IPS-18c (cell line): ENCODE measurements around the gene FAM177A1.
A peak's percentile ranks its signal among the peaks of the same experiment; 100 is the strongest.

ENCODE experiments used
- H3K4me3 ChIP-seq: 2 replicates; pipeline ENCODE4 v1.7.0; 2013; ENCODE audit warnings: low read depth, mild to moderate bottlenecking, low read length, moderate library complexity; ENCODE audit not compliant: insufficient read depth
- H3K9me3 ChIP-seq: one replicate; pipeline ENCODE4 v1.6.1; 2013; ENCODE audit warnings: mild to moderate bottlenecking, low read length, moderate library complexity; ENCODE audit not compliant: control insufficient read depth, insufficient read depth

Gene FAM177A1

DNA sequence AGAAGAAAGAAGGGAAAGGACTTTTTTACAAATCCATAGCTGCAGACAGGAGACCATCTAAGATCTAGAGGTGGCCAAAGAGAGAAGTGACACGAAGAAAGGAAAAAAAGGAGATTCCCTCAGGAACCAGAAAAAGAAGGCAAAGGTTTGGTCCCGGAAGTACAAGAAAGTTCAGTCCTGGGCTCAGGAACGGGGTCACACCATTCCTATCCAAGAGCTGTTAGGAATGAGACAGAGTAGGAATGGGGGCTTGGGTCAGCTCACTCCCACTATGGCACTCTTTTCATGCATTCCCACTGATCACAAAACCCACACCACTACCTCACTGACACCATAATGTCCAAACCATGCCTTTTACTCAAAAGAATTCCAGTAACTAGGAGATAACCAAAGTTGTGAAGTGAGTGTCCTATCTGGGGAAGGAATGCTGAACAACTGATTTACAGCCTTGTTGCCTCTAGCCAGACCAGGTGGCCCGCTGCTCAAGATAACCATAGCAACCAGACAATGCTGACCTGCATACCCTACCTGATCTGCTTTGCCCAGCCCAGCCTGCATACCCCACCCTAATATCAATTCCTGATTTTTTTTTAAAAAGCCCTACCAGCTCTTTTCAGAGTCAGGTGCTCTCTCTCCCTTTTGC is 67.4 kb downstream of the FAM177A1 start:
- no peak overlapping the region for H3K4me3 ChIP-seq

DNA sequence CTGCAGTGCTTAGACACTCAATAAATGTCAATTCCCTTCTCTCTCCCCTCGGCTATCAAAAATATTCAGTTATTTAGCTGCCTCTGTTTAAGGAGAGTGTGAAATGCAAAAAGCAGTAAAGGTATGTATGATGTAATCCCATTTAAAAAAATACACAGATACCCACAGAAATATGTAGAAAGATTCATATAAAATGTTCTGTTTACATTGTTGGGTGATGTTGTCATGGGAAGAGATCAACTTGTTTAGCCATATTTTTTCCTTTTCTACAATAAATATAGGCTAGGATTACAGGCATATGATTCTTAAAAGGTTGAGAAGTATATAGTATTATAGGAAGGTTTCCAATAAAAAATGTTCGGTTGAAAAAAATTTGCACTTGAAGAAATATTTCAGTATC is 68.0 kb downstream of the FAM177A1 start:
- Histone ChIP-seq H3K9me3 (no peaks in the 10 kb centered on the region), H3K4me3 (no peak overlapping the region)

More for the DNA sequence above, 67.4 kb downstream of the FAM177A1 start:
- no peaks in the 10 kb centered on the region for H3K9me3 ChIP-seq

DNA sequence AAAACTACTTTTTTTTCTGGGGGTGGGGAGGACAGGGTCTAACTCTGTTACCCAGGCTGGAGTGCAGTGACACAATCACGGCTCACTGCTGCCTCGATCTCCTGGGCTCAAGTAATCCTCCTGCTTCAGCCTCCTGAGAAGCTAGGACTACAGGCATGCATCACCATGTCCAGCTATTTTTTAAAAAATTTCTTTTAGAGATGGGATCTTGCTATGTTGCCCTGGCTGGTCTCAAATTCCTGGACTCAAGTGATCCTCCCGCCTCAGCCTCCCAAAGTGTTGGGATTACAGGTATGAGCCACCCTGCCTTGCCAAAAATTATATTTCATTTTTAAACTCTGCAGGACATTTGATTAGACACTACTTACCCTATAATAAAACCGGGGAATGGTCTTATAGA is 70.2 kb downstream of the FAM177A1 start:
- no peak overlapping the region for H3K4me3 ChIP-seq
- H3K9me3 ChIP-seq, result no peaks in the 10 kb centered on the region

DNA sequence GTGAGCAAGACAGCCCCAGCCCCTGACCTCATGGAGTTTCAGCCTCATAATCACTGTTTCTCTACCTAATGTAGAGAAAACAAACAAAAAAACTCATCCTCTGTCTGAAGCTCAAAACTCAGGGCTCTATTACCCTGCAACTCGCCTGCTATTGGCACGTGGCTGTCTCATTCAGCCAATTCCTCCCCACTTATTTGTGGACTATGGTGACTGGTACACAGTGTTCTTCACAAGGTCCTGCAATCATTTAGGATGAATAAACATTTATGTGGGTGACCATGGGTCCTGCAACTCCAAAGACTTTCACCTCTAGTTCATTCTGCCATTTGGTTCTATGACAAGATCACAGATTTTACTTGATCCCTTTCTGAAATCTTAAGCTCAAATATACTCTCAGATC is 71.0 kb downstream of the FAM177A1 start:
- no peak overlapping the region for H3K4me3 ChIP-seq
- no peaks in the 10 kb centered on the region for H3K9me3 ChIP-seq

DNA sequence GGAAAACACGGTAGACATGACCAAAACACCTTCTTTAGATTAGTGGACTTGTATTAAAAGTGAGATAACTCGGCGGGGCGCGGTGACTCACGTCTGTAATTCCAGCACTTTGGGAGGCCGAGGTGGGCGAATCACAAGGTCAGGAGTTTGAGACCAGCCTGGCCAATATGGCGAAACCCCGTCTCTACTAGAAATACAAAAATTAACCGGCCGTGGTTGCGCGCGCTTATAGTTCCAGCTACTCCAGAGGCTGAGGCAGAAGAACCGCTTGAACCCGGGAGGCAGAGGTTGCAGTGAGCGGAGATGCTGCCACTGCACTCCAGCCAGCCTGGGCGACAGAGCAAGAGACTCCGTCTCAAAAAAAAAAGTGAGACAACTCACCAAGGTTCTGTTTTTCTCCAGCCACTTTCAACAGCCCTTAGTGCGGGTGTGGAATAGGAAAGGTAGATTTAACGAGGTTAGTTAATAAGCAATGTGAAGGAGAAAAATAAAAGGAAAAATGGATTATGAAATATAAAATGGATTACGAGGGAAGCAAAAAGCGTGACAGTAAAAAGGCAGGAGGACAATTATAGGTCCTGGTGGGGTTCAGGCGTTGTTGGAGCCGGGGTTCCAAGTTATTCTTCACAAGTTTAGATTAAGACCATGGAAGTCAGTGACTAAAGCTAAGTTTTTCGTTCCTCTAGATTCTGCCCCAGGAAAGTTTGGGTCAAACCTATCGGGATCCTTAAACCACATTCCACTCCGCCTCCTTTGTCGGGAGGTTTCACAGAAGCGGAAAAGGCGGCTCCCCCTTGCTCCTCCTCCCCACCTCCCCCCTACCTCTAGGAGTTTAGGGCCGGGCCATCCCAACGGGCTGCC is 75.2 kb downstream of the FAM177A1 start:
- H3K9me3 ChIP-seq, result no peaks in the 10 kb centered on the region
- peak overlapping the region; percentile 96 for H3K4me3 ChIP-seq

DNA sequence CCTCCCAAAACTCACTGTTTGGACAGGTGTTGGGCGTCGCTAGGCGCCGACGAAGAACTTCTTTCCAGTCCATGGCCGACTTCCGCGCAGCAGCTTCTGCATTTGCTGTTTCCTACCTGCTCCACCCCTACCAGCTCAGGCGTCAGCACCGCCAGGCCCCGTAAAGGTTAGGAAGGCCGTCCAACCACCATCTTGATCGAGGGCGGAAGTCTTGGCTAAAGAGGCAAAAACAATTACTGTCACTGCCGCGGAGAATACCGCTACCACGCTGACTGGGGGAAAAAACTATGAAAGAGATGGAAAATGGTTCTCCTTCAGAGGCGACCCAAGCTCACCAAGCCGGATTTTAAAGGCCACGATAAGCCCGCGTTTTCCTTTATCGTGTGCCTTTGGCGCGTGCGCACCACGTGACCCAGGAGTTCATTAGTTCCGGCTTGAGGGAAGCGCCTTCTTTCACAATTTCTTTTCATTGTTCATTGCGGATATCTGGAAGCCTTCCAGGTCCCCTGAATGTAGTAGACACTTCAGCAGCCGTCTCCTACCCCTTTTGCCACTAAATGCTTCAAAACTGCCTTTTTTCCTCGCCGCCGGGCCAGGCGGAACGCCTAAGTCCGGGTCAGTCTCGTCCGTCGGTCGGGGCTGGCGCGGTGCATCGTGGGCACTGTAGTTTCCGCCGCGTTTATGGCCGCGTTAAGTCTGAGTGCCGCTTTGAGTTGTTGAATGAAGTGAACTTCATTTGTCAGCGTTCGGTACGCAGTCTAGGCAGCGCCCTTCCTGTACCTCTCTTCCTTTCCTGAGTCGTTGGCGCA is 76.0 kb downstream of the FAM177A1 start, which contains the start of the genes PPP2R3C and PRORP:
Gene PPP2R3C (minus strand): TSS at position 104 of the 809 bp plus-strand sequence. CDS start 31 bp downstream, at position 73.
Gene PRORP (plus strand): TSS at position 666 of the 809 bp plus-strand sequence. CDS start 694 bp downstream, outside the sequence.
- H3K4me3 ChIP-seq, result peak within 1 kb of the TSS; percentile 96
- H3K9me3 ChIP-seq, result no peaks in the 10 kb centered on the region

DNA sequence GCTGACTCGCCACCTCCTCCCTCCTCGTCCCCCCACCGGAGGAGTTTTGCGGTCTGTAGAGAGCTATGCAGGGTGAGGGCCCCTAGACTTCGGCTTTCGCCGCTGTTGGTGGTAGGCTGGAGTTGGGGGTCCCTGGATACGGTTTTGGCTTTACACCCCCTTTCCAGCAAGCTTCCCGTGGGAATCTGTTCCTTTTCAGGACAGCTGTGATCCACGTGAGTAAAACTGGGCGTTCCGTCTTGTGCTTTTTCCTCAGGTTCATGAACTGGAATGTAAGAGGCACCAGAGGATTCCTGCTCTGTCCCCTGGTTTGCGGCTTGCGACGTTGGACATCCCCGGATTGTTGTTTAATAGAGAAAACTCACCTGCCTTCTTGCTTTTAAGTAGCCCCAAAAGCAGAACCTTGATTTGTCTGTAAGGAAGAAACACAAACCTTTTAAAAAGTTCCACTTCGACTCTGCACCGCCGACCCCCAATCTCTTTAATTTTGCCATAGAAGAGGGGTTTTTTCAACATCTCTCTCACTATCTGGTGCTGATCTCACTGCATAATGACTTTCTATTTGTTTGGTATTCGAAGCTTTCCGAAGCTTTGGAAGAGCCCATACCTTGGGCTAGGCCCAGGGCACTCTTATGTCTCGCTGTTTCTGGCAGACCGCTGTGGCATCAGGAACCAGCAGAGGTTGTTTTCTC is 76.8 kb downstream of the FAM177A1 start:
- H3K9me3 ChIP-seq, result no peaks in the 10 kb centered on the region
- H3K4me3 ChIP-seq, result peak overlapping the region; percentile 96

DNA sequence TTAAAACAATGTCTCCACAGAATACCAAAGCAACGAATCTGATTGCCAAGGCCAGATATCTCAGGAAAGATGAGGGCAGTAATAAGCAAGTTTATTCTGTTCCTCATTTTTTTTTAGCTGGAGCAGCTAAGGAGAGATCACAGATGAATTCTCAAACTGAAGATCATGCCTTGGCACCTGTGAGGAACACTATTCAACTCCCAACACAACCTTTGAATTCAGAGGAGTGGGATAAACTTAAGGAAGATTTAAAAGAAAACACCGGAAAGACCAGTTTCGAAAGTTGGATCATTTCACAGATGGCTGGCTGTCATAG is 77.3 kb downstream of the FAM177A1 start:
- peak overlapping the region; percentile 96 for H3K4me3 ChIP-seq

DNA sequence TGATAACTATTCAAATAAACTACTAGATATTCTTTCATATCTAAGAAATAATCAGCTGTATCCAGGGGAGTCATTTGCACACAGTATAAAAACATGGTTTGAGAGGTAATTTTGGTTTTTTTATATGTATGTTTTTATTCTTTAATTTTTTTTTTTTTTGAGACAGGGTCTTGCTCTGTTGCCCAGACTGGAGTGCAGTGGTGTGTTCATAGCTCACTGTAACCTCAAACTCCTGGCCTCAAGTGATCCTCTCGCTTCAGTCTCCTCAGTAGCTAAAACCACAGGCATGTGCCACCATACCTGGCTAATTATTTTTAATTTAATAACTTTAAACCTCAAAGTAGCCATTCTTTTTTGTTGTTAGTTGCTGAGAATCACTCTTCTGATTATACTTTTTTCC is 78.1 kb downstream of the FAM177A1 start:
- Histone ChIP-seq H3K9me3 (no peaks in the 10 kb centered on the region), H3K4me3 (no peak overlapping the region)

More for the DNA sequence above, 77.3 kb downstream of the FAM177A1 start:
- H3K9me3 ChIP-seq, result no peaks in the 10 kb centered on the region
